Neural progenitor cell (in vitro differentiated cells): ENCODE data around the gene CDS1.

Experiments used
- CTCF ChIP-seq: fragments of 200-600 bp; sonication (generic); IDR thresholded peaks from 2 replicates; pipeline ENCODE4 v1.5.1; 2017; ENCODE audit warnings: antibody characterized with exemption, mild to moderate bottlenecking
- EZH2 ChIP-seq: fragments of 200-600 bp; sonication (generic); IDR thresholded peaks from 2 replicates; pipeline ENCODE4 v1.6.1; 2017; ENCODE audit warnings: antibody characterized with exemption, mild to moderate bottlenecking, moderate library complexity
- EZH2phosphoT487 ChIP-seq: fragments of 200-600 bp; sonication (generic); IDR thresholded peaks from 2 replicates; pipeline ENCODE4 v1.6.1; 2017; ENCODE audit warnings: antibody characterized with exemption

- TF ChIP-seq CTCF (no peak), EZH2 (no peak), EZH2phosphoT487 (no peak)
Measured at GRCh38 chr4:84611531-84611930, 28.6 kb downstream of the CDS1 start.
